ENCODE results near the gene CLMP. TPM values are rescaled to one million over a fixed set of nuclear protein-coding genes. Genes with fewer than 3 reads are reported as not detected.
A peak's percentile ranks its signal among the peaks of the same experiment; 100 is the strongest.

Gene CLMP
- total RNA-seq, 2 experiments from 2014 or later, result 0.09 TPM; not detected in 1

DNA sequence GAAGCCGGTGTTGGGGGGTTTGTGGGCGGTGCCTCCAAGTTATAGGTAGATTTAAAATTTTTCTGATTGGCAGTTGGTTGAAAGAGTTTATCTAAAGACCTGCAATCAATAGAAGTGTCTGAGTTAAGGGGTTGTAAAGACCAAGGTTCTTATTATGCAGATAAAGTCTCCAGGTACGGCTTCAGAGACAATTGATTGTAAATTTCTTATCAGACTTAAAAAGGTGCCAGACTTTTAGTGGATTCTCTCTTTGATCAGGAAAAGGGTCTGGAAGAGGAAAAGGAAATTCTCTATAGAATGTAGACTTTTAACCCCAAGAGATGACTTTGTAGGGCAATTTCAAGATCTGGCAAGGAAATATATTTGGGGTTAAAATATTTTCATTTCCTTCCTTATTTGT lies 25.2 kb downstream of the CLMP start:
- no peak for ATAC-seq
- CTCF ChIA-PET, result no interaction called here

DNA sequence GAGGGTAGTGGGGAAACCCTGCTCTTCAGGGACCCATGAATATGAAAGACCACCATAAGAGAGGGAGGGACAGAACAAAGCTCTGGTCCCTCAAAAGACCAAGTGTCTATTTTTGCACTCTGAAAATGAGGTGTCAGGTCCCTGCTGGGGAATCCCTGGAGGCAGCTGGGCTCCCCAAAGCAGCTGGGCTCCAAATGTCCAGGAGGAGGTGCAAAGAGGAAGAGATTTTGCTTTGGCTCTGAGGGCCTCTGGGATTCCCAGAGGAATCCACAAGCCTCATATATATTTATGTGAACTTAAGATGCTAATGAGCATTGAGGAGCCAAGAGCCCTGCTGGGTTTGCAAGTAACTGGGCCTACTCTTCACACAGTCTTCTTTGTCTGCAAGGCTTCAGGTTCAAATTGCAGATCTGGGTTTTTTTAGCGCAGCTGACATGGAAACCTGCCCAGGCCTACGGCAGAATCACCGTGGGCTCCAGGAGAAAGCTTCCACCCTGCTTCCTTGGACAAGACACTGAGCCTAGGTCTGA lies 26.0 kb downstream of the CLMP start:
- peaks cover 2% of the 10 kb centered on the region for H3K27me3 Mint-ChIP-seq
- intact Hi-C loops (cut with micrococcal nuclease), result no loop called here
- CTCF ChIA-PET, result interaction anchor here (0.8 kb wide), 1 partner anchor 30 kb away, joined by 3 read pairs; no protein-coding TSS in a partner anchor

More for the DNA sequence above, 25.2 kb downstream of the CLMP start:
- intact Hi-C loops (cut with micrococcal nuclease), result no loop called here
- H3K9me3 Mint-ChIP-seq, result no peaks in the 10 kb centered on the region
- POLR2A ChIA-PET, result no interaction called here
- no peak overlapping the region for H3K4me3 Mint-ChIP-seq
- H3K27me3 Mint-ChIP-seq, result peaks cover 2% of the 10 kb centered on the region
- TF ChIP-seq, protein P1, sequence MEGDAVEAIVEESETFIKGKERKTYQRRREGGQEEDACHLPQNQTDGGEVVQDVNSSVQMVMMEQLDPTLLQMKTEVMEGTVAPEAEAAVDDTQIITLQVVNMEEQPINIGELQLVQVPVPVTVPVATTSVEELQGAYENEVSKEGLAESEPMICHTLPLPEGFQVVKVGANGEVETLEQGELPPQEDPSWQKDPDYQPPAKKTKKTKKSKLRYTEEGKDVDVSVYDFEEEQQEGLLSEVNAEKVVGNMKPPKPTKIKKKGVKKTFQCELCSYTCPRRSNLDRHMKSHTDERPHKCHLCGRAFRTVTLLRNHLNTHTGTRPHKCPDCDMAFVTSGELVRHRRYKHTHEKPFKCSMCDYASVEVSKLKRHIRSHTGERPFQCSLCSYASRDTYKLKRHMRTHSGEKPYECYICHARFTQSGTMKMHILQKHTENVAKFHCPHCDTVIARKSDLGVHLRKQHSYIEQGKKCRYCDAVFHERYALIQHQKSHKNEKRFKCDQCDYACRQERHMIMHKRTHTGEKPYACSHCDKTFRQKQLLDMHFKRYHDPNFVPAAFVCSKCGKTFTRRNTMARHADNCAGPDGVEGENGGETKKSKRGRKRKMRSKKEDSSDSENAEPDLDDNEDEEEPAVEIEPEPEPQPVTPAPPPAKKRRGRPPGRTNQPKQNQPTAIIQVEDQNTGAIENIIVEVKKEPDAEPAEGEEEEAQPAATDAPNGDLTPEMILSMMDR (IDR thresholded peaks at IDR 0.05), result no peak
- no peaks in the 10 kb centered on the region for H3K4me1 Mint-ChIP-seq (ENCODE audit: low read depth)
- DNase-seq, result no peak
- H3K27ac Mint-ChIP-seq, result no peak overlapping the region
- H3K36me3 Mint-ChIP-seq (ENCODE audit: low read depth), result no peaks in the 10 kb centered on the region

DNA sequence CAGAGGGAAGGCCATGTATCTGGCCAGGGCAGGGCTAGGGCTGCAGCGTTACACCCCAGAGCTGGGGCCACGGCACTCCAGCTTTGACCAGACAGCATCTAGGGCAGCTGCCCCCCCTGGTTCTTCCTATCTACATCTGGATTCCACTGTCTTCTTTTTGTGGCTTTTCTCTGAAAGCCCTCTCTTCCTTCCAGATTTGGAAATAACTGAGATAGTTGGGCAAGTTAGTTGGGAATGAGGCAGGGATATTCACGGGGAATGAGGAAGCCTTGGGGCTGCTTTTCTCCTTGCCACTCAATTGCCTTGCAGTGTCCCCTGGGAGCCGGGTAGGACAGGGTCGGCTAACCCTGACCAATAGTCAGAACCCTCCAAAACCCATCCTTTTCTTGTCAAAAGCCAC lies 26.8 kb downstream of the CLMP start:
- no peaks in the 10 kb centered on the region for H3K9me3 Mint-ChIP-seq
- H3K36me3 Mint-ChIP-seq (ENCODE audit: low read depth), result no peaks in the 10 kb centered on the region
- no peaks in the 10 kb centered on the region for H3K4me1 Mint-ChIP-seq (ENCODE audit: low read depth)
- no peak for DNase-seq
- H3K27ac Mint-ChIP-seq, result no peak overlapping the region
- ChIA-PET POLR2A (no interaction called here), CTCF (interaction anchor here (0.8 to 7.0 kb wide), 3 partner anchors 25 to 93 kb away, joined by 3 to 53 read pairs (median 3); no protein-coding TSS in a partner anchor)
- TF ChIP-seq, protein P1 (IDR thresholded peaks at IDR 0.05), result no peak
- intact Hi-C loops (cut with micrococcal nuclease), result no loop called here
- H3K27me3 Mint-ChIP-seq, result peaks cover 2% of the 10 kb centered on the region
- ATAC-seq, result no peak
- no peak overlapping the region for H3K4me3 Mint-ChIP-seq

More for the DNA sequence above, 26.0 kb downstream of the CLMP start:
- Mint-ChIP-seq H3K4me1 (ENCODE audit: low read depth) (no peaks in the 10 kb centered on the region), H3K27ac (no peak overlapping the region), H3K9me3 (no peaks in the 10 kb centered on the region), H3K4me3 (no peak overlapping the region), H3K36me3 (ENCODE audit: low read depth) (no peaks in the 10 kb centered on the region)
- POLR2A ChIA-PET, result no interaction called here
- ATAC-seq (no peak), DNase-seq (no peak)
- TF ChIP-seq, protein P1 (IDR thresholded peaks at IDR 0.05), result no peak

DNA sequence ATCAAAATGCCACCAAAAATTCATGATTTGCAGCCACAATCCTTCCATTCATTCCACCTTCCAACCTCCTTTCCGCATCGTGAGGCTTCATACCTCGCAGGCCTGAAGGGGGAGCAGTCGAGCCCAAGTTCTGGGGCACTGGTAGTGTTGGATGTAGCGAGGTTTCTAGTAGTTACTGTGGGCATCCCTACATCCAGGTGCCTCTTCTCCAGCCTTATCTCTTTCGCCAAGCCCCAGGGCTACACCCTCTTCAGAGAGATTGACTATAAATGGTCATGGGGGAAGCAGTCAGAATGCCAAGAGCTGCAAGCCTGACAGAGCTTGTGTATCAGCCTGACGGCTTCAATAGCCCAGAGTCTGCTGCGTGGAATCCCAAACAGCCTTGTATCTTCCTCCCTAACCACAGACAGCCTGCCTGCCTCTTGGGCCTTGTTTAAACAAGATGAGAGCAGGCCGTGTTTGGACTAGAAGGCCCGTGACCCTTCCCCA lies 28.9 kb downstream of the CLMP start:
- H3K36me3 Mint-ChIP-seq (ENCODE audit: low read depth), result no peaks in the 10 kb centered on the region
- ChIA-PET CTCF (interaction anchor here (0.8 to 7.0 kb wide), 9 partner anchors 10 to 95 kb away, joined by 3 to 53 read pairs (median 6); no protein-coding TSS in a partner anchor), POLR2A (no interaction called here)
- no peak overlapping the region for H3K4me3 Mint-ChIP-seq
- TF ChIP-seq, protein P1 (IDR thresholded peaks at IDR 0.05), result peak; percentile 55
- H3K9me3 Mint-ChIP-seq, result no peaks in the 10 kb centered on the region
- intact Hi-C loops (cut with micrococcal nuclease), result no loop called here
- peaks cover 2% of the 10 kb centered on the region for H3K27me3 Mint-ChIP-seq
- ATAC-seq (no peak), DNase-seq (peak; percentile 42)
- no peaks in the 10 kb centered on the region for H3K4me1 Mint-ChIP-seq (ENCODE audit: low read depth)
- no peak overlapping the region for H3K27ac Mint-ChIP-seq

DNA sequence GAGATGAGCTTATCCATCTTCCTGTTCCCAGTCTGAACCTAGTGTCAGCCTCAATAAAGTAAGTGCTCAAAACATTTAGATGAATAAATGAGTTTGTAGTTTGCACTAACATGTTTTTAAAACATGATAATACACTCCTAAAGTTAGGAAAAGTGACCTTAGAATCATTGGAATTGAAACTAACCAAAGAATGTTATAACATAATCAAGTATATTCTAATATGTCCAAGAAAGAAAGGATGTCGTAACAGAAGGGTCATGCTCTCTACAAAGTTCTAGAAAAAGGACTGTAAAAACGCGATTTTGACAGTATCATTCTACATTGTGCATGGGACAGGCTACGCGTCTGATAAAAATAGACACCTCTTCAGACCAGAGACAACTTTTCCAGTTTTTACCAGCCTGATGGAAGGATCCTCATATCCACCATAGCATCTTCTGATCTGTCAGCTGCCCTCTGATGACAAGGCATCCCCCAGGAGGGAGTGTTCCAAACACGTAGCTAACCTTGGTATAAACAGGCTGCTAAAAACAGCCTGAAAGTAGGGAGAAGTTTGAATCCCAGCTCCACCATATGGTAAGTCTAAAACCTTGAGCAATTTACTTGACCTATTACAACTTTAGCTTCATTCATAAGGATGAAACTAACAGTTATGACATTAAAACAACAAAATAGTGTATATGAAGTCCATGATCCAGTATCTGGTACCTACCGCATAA lies 30.2 kb downstream of the CLMP start:
- DNase-seq (no peak), ATAC-seq (no peak)
- no peaks in the 10 kb centered on the region for H3K9me3 Mint-ChIP-seq
- ChIA-PET POLR2A (interaction anchor here (0.5 to 0.7 kb wide), 2 partner anchors 13 to 20 kb away, joined by 3 read pairs; no protein-coding TSS in a partner anchor), CTCF (interaction anchor here (0.6 to 7.0 kb wide), 7 partner anchors 9 to 97 kb away, joined by 3 to 53 read pairs (median 6); no protein-coding TSS in a partner anchor)
- intact Hi-C loops (cut with micrococcal nuclease), result no loop called here
- H3K36me3 Mint-ChIP-seq (ENCODE audit: low read depth), result no peaks in the 10 kb centered on the region
- peaks cover 4% of the 10 kb centered on the region for H3K4me1 Mint-ChIP-seq (ENCODE audit: low read depth)
- TF ChIP-seq, protein P1 (IDR thresholded peaks at IDR 0.05), result no peak
- H3K4me3 Mint-ChIP-seq, result no peak overlapping the region
- peaks cover 2% of the 10 kb centered on the region for H3K27me3 Mint-ChIP-seq
- no peak overlapping the region for H3K27ac Mint-ChIP-seq
